GDM1 (cell line): ENCODE results near the gene EVL.
"Not testable (repeated sequence)": the region's sequence is repeated elsewhere in the genome, so short reads cannot be mapped to it uniquely, and the experiment has no call there.

Experiments used
- DNase-seq: peaks from one replicate; lab custom pipeline; 2025; lab: John Stamatoyannopoulos, UW

EVL gene

GRCh38 chr14:100038065-100038464, 27.2 kb upstream of the EVL start:
- DNase-seq: no peak

- no peak for DNase-seq
Observed at GRCh38 chr14:100039903-100040302, 25.3 kb upstream of the EVL start.

- DNase-seq: no peak
Observed at GRCh38 chr14:100041271-100041670, 24.0 kb upstream of the EVL start.

- no peak for DNase-seq
Observed at GRCh38 chr14:100042286-100042685, 22.9 kb upstream of the EVL start.

GRCh38 chr14:100045642-100046344, 19.4 kb upstream of the EVL start:
- no peak for DNase-seq

- no peak for DNase-seq
Observed at GRCh38 chr14:100047600-100047999, 17.6 kb upstream of the EVL start.

- no peak for DNase-seq
Observed at GRCh38 chr14:100048786-100049185, 16.4 kb upstream of the EVL start.

- DNase-seq: no peak
Observed at GRCh38 chr14:100049220-100049619, 16.0 kb upstream of the EVL start.

- DNase-seq: no peak
Observed at GRCh38 chr14:100051103-100051502, 14.1 kb upstream of the EVL start.

- no peak for DNase-seq
Observed at GRCh38 chr14:100051543-100051942, 13.7 kb upstream of the EVL start.

GRCh38 chr14:100052819-100053218, 12.4 kb upstream of the EVL start:
- no peak for DNase-seq

GRCh38 chr14:100054316-100055075, 10.7 kb upstream of the EVL start:
- DNase-seq: no peak

GRCh38 chr14:100056431-100056830, 8.8 kb upstream of the EVL start:
- no peak for DNase-seq

- peak; percentile 25 for DNase-seq
Observed at GRCh38 chr14:100056964-100057795, 8.0 kb upstream of the EVL start.

- no peak for DNase-seq
Observed at GRCh38 chr14:100058777-100059437, 6.3 kb upstream of the EVL start.

- no peak for DNase-seq
Observed at GRCh38 chr14:100059438-100059781, 5.8 kb upstream of the EVL start.

GRCh38 chr14:100060760-100061159, 4.5 kb upstream of the EVL start:
- no peak for DNase-seq

GRCh38 chr14:100062590-100062989, 2.6 kb upstream of the EVL start:
- DNase-seq: no peak

GRCh38 chr14:100063314-100063941, 1.8 kb upstream of the EVL start:
- DNase-seq: no peak

GRCh38 chr14:100064335-100065092, 708 bp upstream of the EVL start:
- DNase-seq: not testable (repeated sequence)

- DNase-seq: peak; percentile 85
Observed at GRCh38 chr14:100065942-100066574, 836 bp downstream of the EVL start.
